Measurements from ENCODE around the gene SYNGR3.

SYNGR3 gene

GRCh38 chr16:1992704-1993317 lies 3.0 kb downstream of the SYNGR3 start:
- DNase-seq: no peak

GRCh38 chr16:1993731-1994131 lies 4.0 kb downstream of the SYNGR3 start:
- no peak for DNase-seq

GRCh38 chr16:1997494-1998359 lies 8.0 kb downstream of the SYNGR3 start:
- no peak for DNase-seq

- no peak for DNase-seq
Observed at GRCh38 chr16:1998360-1998835, 8.6 kb downstream of the SYNGR3 start.

- no peak for DNase-seq
Observed at GRCh38 chr16:1998852-1999801, 9.4 kb downstream of the SYNGR3 start.

GRCh38 chr16:1999866-2000514 lies 10.2 kb downstream of the SYNGR3 start:
- DNase-seq: no peak

- no peak for DNase-seq
Observed at GRCh38 chr16:2001035-2001434, 11.3 kb downstream of the SYNGR3 start.

GRCh38 chr16:2001456-2002355 lies 11.9 kb downstream of the SYNGR3 start:
- DNase-seq: no peak

GRCh38 chr16:2002406-2003230 lies 12.8 kb downstream of the SYNGR3 start:
- no peak for DNase-seq

- DNase-seq: no peak
Observed at GRCh38 chr16:2003231-2003826, 13.6 kb downstream of the SYNGR3 start.

GRCh38 chr16:2003827-2004641 lies 14.3 kb downstream of the SYNGR3 start:
- DNase-seq: peak; percentile 91

- DNase-seq: no peak
Observed at GRCh38 chr16:2004795-2005517, 15.2 kb downstream of the SYNGR3 start.

- DNase-seq: no peak
Observed at GRCh38 chr16:2005646-2006045, 15.9 kb downstream of the SYNGR3 start.

- DNase-seq: no peak
Observed at GRCh38 chr16:2006317-2006716, 16.5 kb downstream of the SYNGR3 start.

GRCh38 chr16:2007081-2007836 lies 17.5 kb downstream of the SYNGR3 start:
- no peak for DNase-seq

- DNase-seq: no peak
Observed at GRCh38 chr16:2008009-2008526, 18.3 kb downstream of the SYNGR3 start.

- no peak for DNase-seq
Observed at GRCh38 chr16:2008631-2009163, 18.9 kb downstream of the SYNGR3 start.

Measured in right hindlimb (tissue), 1 donor.